Activated T-cell treated with anti-CD3 and anti-CD28 coated beads for 24 hours (primary cell): ENCODE measurements around the gene CTNNA3.

Experiments used
- DNase-seq: peaks from one replicate; pipeline ENCODE4 v3.0.0-alpha.2; 2020; ENCODE audit warnings: low read depth

The CTNNA3 gene

GRCh38 chr10:66095610-66096009 lies 1600.4 kb downstream of the CTNNA3 start:
- DNase-seq = no peak

GRCh38 chr10:66085906-66086305 lies 1610.1 kb downstream of the CTNNA3 start:
- no peak for DNase-seq

- no peak for DNase-seq
Observed at GRCh38 chr10:66071907-66072306, 1624.1 kb downstream of the CTNNA3 start.

GRCh38 chr10:66058594-66058993 lies 1637.4 kb downstream of the CTNNA3 start:
- no peak for DNase-seq

GRCh38 chr10:66049335-66049734 lies 1646.7 kb downstream of the CTNNA3 start:
- DNase-seq = no peak

- DNase-seq = no peak
Observed at GRCh38 chr10:66045859-66046258, 1650.1 kb downstream of the CTNNA3 start.

- DNase-seq = no peak
Observed at GRCh38 chr10:66041771-66042170, 1654.2 kb downstream of the CTNNA3 start.

- no peak for DNase-seq
Observed at GRCh38 chr10:66038623-66039022, 1657.4 kb downstream of the CTNNA3 start.

- DNase-seq = no peak
Observed at GRCh38 chr10:66026321-66026720, 1669.7 kb downstream of the CTNNA3 start.

GRCh38 chr10:66025186-66025585 lies 1670.8 kb downstream of the CTNNA3 start:
- DNase-seq = no peak

GRCh38 chr10:66021423-66021822 lies 1674.6 kb downstream of the CTNNA3 start:
- DNase-seq = no peak

- DNase-seq = no peak
Observed at GRCh38 chr10:66008221-66008620, 1687.8 kb downstream of the CTNNA3 start.

GRCh38 chr10:66006411-66006810 lies 1689.6 kb downstream of the CTNNA3 start:
- DNase-seq = no peak

- no peak for DNase-seq
Observed at GRCh38 chr10:65993451-65993850, 1702.5 kb downstream of the CTNNA3 start.

GRCh38 chr10:65968871-65969270 lies 1727.1 kb downstream of the CTNNA3 start:
- DNase-seq = no peak

GRCh38 chr10:65968437-65968836 lies 1727.6 kb downstream of the CTNNA3 start:
- DNase-seq = no peak

- DNase-seq = no peak
Observed at GRCh38 chr10:65964205-65964604, 1731.8 kb downstream of the CTNNA3 start.

- no peak for DNase-seq
Observed at GRCh38 chr10:65952086-65952485, 1743.9 kb downstream of the CTNNA3 start.

- no peak for DNase-seq
Observed at GRCh38 chr10:65950075-65950474, 1745.9 kb downstream of the CTNNA3 start.

- DNase-seq = no peak
Observed at GRCh38 chr10:65949526-65949925, 1746.5 kb downstream of the CTNNA3 start.

GRCh38 chr10:65945061-65945460 lies 1750.9 kb downstream of the CTNNA3 start:
- no peak for DNase-seq

GRCh38 chr10:65943451-65943850 lies 1752.5 kb downstream of the CTNNA3 start:
- DNase-seq = no peak

- DNase-seq = no peak
Observed at GRCh38 chr10:65940816-65941662, 1755.0 kb downstream of the CTNNA3 start.

- DNase-seq = no peak
Observed at GRCh38 chr10:65940105-65940504, 1755.9 kb downstream of the CTNNA3 start.
